ENCODE measurements around the gene ITGB3. TPM values are rescaled to one million over a fixed set of nuclear protein-coding genes. Genes with fewer than 3 reads are reported as not detected.

Gene ITGB3
- total and polyA plus RNA-seq, 2 of the 4 experiments (the other 2 are of a cell fraction), result 9.8 to 17.6 TPM

DNA sequence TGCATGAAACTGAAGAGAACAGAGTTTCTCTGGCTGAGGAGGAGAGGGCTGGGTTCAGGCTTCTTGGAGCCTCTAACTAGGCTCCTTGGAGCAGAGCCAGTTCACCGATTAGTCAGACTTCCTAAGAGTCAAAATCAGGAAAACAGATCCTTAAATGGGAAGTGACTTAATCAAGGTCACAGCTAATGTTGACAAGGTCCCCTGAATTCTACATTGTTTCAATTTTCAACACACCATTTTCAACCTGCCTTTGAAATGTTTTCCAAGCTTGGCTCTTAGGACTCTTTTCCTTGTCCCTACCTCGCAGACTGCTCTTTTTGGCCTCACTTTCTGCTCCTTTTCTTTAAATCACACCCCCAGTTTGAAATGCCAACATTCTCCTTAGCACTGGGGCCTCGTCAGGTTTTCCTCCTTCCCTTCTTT is 28.2 kb upstream of the ITGB3 start:
- H4K20me1 ChIP-seq (ENCODE audit: insufficient read depth, low read length), result no peaks in the 10 kb centered on the region
- peak; percentile 60 for ATAC-seq (ENCODE audit: low read depth)
- peak overlapping the region; percentile 92 for H2BK5ac ChIP-seq (ENCODE audit: low read depth, low read length, poor library complexity, severe bottlenecking)
- peak overlapping the region; percentile 96 for H2BK120ac ChIP-seq (ENCODE audit: low read depth, low read length)
- peaks cover 4% of the 10 kb centered on the region for H3K9me1 ChIP-seq (ENCODE audit: insufficient read depth, low read length)
- H2AK5ac ChIP-seq (ENCODE audit: low read depth, low read length), result peak overlapping the region; percentile 94
- peak overlapping the region; percentile 94 for H3K27ac ChIP-seq (ENCODE audit: insufficient read depth, low read length)
- peak overlapping the region; percentile 91 for H3K23ac ChIP-seq (ENCODE audit: low read depth, low read length)
- peak overlapping the region; percentile 96 for H3K4ac ChIP-seq (ENCODE audit: low read depth, low read length)
- peaks cover 0 to 6% of the 10 kb centered on the region in 2 experiments; a peak in 1 of 4 replicates for H3K79me1 ChIP-seq (ENCODE audit: low read depth in 1 of 2, low read length in 2 of 2)
- H3K14ac ChIP-seq (replicated peaks; ENCODE audit: low read depth, low read length), result peak overlapping the region; percentile 93
- H3K9me3 ChIP-seq (ENCODE audit: control insufficient read depth, insufficient read depth, low read length), result no peaks in the 10 kb centered on the region
- H3K56ac ChIP-seq (ENCODE audit: extremely low read depth, insufficient read depth, low read length), result peak overlapping the region; percentile 96
- H2BK20ac ChIP-seq (ENCODE audit: low read depth, low read length), result peak overlapping the region; percentile 94
- peak overlapping the region; percentile 91 for H2BK15ac ChIP-seq (ENCODE audit: low read depth, low read length)
- H2AFZ ChIP-seq (replicated peaks; ENCODE audit: low read length, poor library complexity), result peak overlapping the region; percentile 66
- H3K4me2 ChIP-seq (ENCODE audit: low read depth, low read length), result peak overlapping the region; percentile 65; the same call in 1 of the 2 replicates
- H3K18ac ChIP-seq (ENCODE audit: low read depth, low read length), result peak overlapping the region; percentile 91; the same call in 1 of the 2 replicates
- peak overlapping the region; percentile 56 for H2AK9ac ChIP-seq (replicated peaks; ENCODE audit: low read depth, low read length, poor library complexity)
- peak overlapping the region; percentile 97 to 98 for H4K8ac ChIP-seq (ENCODE audit: low read depth in 2 of 2, low read length in 2 of 2)
- peak overlapping the region; percentile 89; the same call in 1 of the 2 replicates for H4K5ac ChIP-seq (ENCODE audit: low read depth, low read length)
- in situ Hi-C loops (cut with MboI; ENCODE audit: low sequenced_read_pairs) (loop anchor here (10.0 kb wide), 1 partner anchor 389 kb away; no protein-coding TSS in a partner anchor), intact Hi-C loops (cut with micrococcal nuclease) (no loop called here), dilution Hi-C loops (cut with HindIII; ENCODE audit: low sequenced_read_pairs, unreplicated experiment) (no loop called here)
- H3K9ac ChIP-seq (ENCODE audit: low read depth, low read length), result peak overlapping the region; percentile 52; the same call in 1 of the 2 replicates
- H3K36me3 ChIP-seq (ENCODE audit: control insufficient read depth, insufficient read depth, low read length), result no peaks in the 10 kb centered on the region
- peaks cover 21% of the 10 kb centered on the region for H3K4me1 ChIP-seq (ENCODE audit: control insufficient read depth, insufficient read depth, low read length)
- CTCF ChIA-PET, result no interaction called here
- WGBS, 2 experiments (ENCODE audit: extremely low coverage in 2 of 2, insufficient read length in 1 of 2), result 0% methylated on average over 1 of the region's 3 CpGs; no CpG with 5 or more reads in 1 of the 2 experiments
- H3K4me3 ChIP-seq (ENCODE audit: insufficient read depth, low read depth, low read length), result no peak overlapping the region
- peak; percentile 96 for DNase-seq
- BruUV-seq (replicated peaks), result no TSS peak
- POLR2A ChIA-PET (ENCODE audit: unreplicated experiment), result no interaction called here
- peak overlapping the region; percentile 98 for H4K91ac ChIP-seq (ENCODE audit: insufficient read depth, low read depth, low read length)
- H3K27me3 ChIP-seq (ENCODE audit: control insufficient read depth, insufficient read depth, low read length), result no peaks in the 10 kb centered on the region
- no peak for TF ChIP-seq NFE2L2 (IDR thresholded peaks at IDR 0.05; ENCODE audit: low read depth, low read length)
